H1 (cell line): ENCODE data around the gene RAD9B. TPM values are rescaled to one million over a fixed set of nuclear protein-coding genes. Genes with fewer than 3 reads are reported as not detected.

Experiments
- CTCF ChIA-PET: fragments of 300-600 bp; sonication (Branson Sonifier 250); formaldehyde crosslinking; loops from one replicate; lab custom pipeline; 2021; ENCODE audit not compliant: partially characterized antibody; lab: Charles Lee
- POLR2A ChIA-PET: fragments of 300-600 bp; sonication (Branson Sonifier 250); formaldehyde crosslinking; loops from one replicate; lab custom pipeline; 2021; ENCODE audit warnings: inconsistent platforms; ENCODE audit not compliant: partially characterized antibody; lab: Charles Lee
- DNase-seq, 2 experiments: peaks; one replicate each; pipeline versions ENCODE4 v3.0.0 to v3.0.0-alpha.2; 2010 to 2022; ENCODE audit warnings: low spot score in 2 of 2, low read depth in 1 of 2, mixed read lengths in 1 of 2
- FAIRE-seq: peaks from 2 replicates; lab custom pipeline; 2011; peaks lifted over from hg19 to GRCh38; lab: Jason Lieb, UNC
- H2AFZ ChIP-seq: 2 replicates; pipeline ENCODE4 v1.8.1; 2012; ENCODE audit warnings: low read length, inconsistent platforms
- H2AK5ac ChIP-seq: 2 replicates; pipeline ENCODE4 v1.6.1; 2013; ENCODE audit warnings: low read depth, low read length
- H2BK120ac ChIP-seq: replicated peaks from 2 replicates; pipeline ENCODE3; 2013; ENCODE audit warnings: low read depth, low read length, inconsistent platforms
- H2BK12ac ChIP-seq: 2 replicates; pipeline ENCODE4 v1.6.1; 2013; ENCODE audit warnings: low read depth, low read length
- H2BK15ac ChIP-seq: 2 replicates; pipeline ENCODE4 v1.6.1; 2013; ENCODE audit warnings: low read length
- H2BK20ac ChIP-seq: 2 replicates; pipeline ENCODE4 v1.6.1; 2013; ENCODE audit warnings: low read length
- H2BK5ac ChIP-seq: 2 replicates; pipeline ENCODE4 v1.6.1; 2013; ENCODE audit warnings: low read depth, low read length
- H3K14ac ChIP-seq: 2 replicates; pipeline ENCODE4 v1.6.1; 2013; ENCODE audit warnings: inconsistent platforms; ENCODE audit not compliant: insufficient read length
- H3K18ac ChIP-seq: 2 replicates; pipeline ENCODE4 v1.6.1; 2013; ENCODE audit warnings: low read length; ENCODE audit errors: extremely low read depth
- H3K23ac ChIP-seq: 2 replicates; pipeline ENCODE4 v1.6.1; 2013; ENCODE audit warnings: inconsistent platforms; ENCODE audit not compliant: insufficient read length
- H3K23me2 ChIP-seq: 2 replicates; pipeline ENCODE4 v1.6.1; 2013; ENCODE audit warnings: low read depth, low read length
- H3K27ac ChIP-seq: 2 replicates; pipeline ENCODE4 v1.6.1; 2011; ENCODE audit warnings: low read depth, low read length, inconsistent platforms
- H3K27me3 ChIP-seq, 4 experiments: replicated peaks in 1 of 4; 1 replicate in 1 of 4; 2 replicates in 3 of 4; pipeline versions ENCODE4 v1.6.1 to v1.8.1; 2011 to 2013; ENCODE audit warnings: low read length in 3 of 4, mild to moderate bottlenecking in 3 of 4, inconsistent platforms in 2 of 4, mixed read lengths in 2 of 4, moderate library complexity in 1 of 4; ENCODE audit not compliant: control insufficient read depth in 3 of 4, insufficient read depth in 3 of 4; ENCODE audit errors: extremely low read depth in 1 of 4
- H3K36me3 ChIP-seq, 4 experiments: 2 replicates each; pipeline versions ENCODE4 v1.6.1 to v1.8.1; 2011 to 2013; ENCODE audit warnings: mild to moderate bottlenecking in 4 of 4, low read length in 3 of 4, moderate library complexity in 2 of 4, control low read depth in 1 of 4, inconsistent platforms in 1 of 4; ENCODE audit not compliant: insufficient read depth in 4 of 4, control insufficient read depth in 2 of 4
- H3K4ac ChIP-seq: replicated peaks from 2 replicates; pipeline ENCODE3; 2013; ENCODE audit warnings: low read length, low read depth, mixed read lengths, inconsistent platforms; ENCODE audit not compliant: insufficient read length
- H3K4me1 ChIP-seq, 4 experiments: replicated peaks in 1 of 4; 1 replicate in 1 of 4; 2 replicates in 3 of 4; pipeline versions ENCODE4 v1.6.1 to v1.8.1; 2011 to 2013; ENCODE audit warnings: low read length in 3 of 4, inconsistent platforms in 2 of 4, mixed read lengths in 1 of 4; ENCODE audit not compliant: insufficient read depth in 4 of 4, control insufficient read depth in 3 of 4
- H3K4me2 ChIP-seq, 2 experiments: 2 replicates each; pipeline versions ENCODE4 v1.6.1 to v1.8.1; 2011 to 2013; ENCODE audit warnings: low read depth in 2 of 2, low read length in 2 of 2, control low read depth in 1 of 2, inconsistent platforms in 1 of 2, mild to moderate bottlenecking in 1 of 2; ENCODE audit not compliant: insufficient read depth in 1 of 2
- H3K4me3 ChIP-seq, 4 experiments: fragments of 200-600, 300-600 bp in 1 of 4; sonication (generic), shearing (Covaris generic), sonication (Bioruptor Twin) in 1 of 4; 2 replicates each; pipeline versions ENCODE4 v1.5.1 to v1.8.1; 2011 to 2016; ENCODE audit warnings: low read length in 4 of 4, low read depth in 3 of 4, control low read depth in 2 of 4, inconsistent platforms in 2 of 4, mild to moderate bottlenecking in 2 of 4, mixed read lengths in 1 of 4, moderate library complexity in 1 of 4; ENCODE audit not compliant: insufficient read depth in 2 of 4; ENCODE audit errors: extremely low read depth in 1 of 4
- H3K56ac ChIP-seq: replicated peaks from 2 replicates; pipeline ENCODE3; 2013; ENCODE audit warnings: low read depth, mild to moderate bottlenecking, mixed read lengths, low read length, inconsistent platforms; ENCODE audit not compliant: insufficient read length
- H3K79me1 ChIP-seq: 2 replicates; pipeline ENCODE4 v1.6.1; 2013; ENCODE audit warnings: low read depth, low read length, control low read depth
- H3K79me2 ChIP-seq, 2 experiments: 2 replicates each; pipeline versions ENCODE4 v1.6.1 to v1.8.1; 2012 to 2013; ENCODE audit warnings: low read length in 2 of 2, mild to moderate bottlenecking in 2 of 2, inconsistent platforms in 1 of 2; ENCODE audit not compliant: insufficient read depth in 2 of 2, control insufficient read depth in 1 of 2
- H3K9ac ChIP-seq, 4 experiments: replicated peaks in 1 of 4; 1 replicate in 1 of 4; 2 replicates in 3 of 4; pipeline versions ENCODE4 v1.6.1 to v1.8.1; 2011 to 2013; ENCODE audit warnings: low read depth in 3 of 4, low read length in 3 of 4, control low read depth in 2 of 4, mild to moderate bottlenecking in 2 of 4, moderate library complexity in 2 of 4, inconsistent platforms in 1 of 4; ENCODE audit errors: extremely low read depth in 1 of 4
- H3K9me3 ChIP-seq, 2 experiments: 2 replicates each; pipeline versions ENCODE4 v1.6.1 to v1.8.1; 2012 to 2013; ENCODE audit warnings: mild to moderate bottlenecking in 2 of 2, moderate library complexity in 2 of 2, control low read depth in 1 of 2, inconsistent platforms in 1 of 2, low read depth in 1 of 2, low read length in 1 of 2, mixed read lengths in 1 of 2; ENCODE audit not compliant: insufficient read depth in 2 of 2
- H4K20me1 ChIP-seq, 2 experiments: replicated peaks in 1 of 2; 2 replicates each; pipeline versions ENCODE3 to v1.8.1; 2011 to 2013; ENCODE audit warnings: inconsistent platforms in 2 of 2, low read length in 2 of 2, mild to moderate bottlenecking in 1 of 2; ENCODE audit not compliant: insufficient read depth in 2 of 2, control insufficient read depth in 1 of 2
- H4K5ac ChIP-seq: 2 replicates; pipeline ENCODE4 v1.6.1; 2013; ENCODE audit warnings: low read length, low read depth, mixed read lengths, inconsistent platforms; ENCODE audit not compliant: insufficient read length
- H4K8ac ChIP-seq: 2 replicates; pipeline ENCODE4 v1.8.0; 2013; ENCODE audit warnings: mild to moderate bottlenecking, moderate library complexity, low read length, inconsistent platforms; ENCODE audit not compliant: insufficient read depth; ENCODE audit errors: extremely low read depth
- H4K91ac ChIP-seq: replicated peaks from 2 replicates; pipeline ENCODE3; 2013; ENCODE audit warnings: low read length, mixed read lengths, inconsistent platforms; ENCODE audit not compliant: insufficient read length
- BACH1 ChIP-seq: IDR thresholded peaks from 2 replicates; pipeline ENCODE4 v1.6.1; 2012; ENCODE audit warnings: low read length, improper control_type of control experiment
- BRCA1 ChIP-seq: IDR thresholded peaks from 2 replicates; pipeline ENCODE4 v1.6.1; 2012; ENCODE audit warnings: low read depth, low read length, improper control_type of control experiment
- KDM1A ChIP-seq: fragments of 200-600, 300-600 bp; sonication (generic); IDR thresholded peaks from 2 replicates; pipeline ENCODE4 v1.7.1; 2016; ENCODE audit warnings: mild to moderate bottlenecking, low read length, borderline replicate concordance
- NRF1 ChIP-seq: IDR thresholded peaks from 2 replicates; pipeline ENCODE4 v1.6.1; 2011; ENCODE audit warnings: mild to moderate bottlenecking, low read depth, low read length, improper control_type of control experiment
- POU5F1 ChIP-seq: IDR thresholded peaks from 2 replicates; pipeline ENCODE4 v1.6.1; 2011; ENCODE audit warnings: low read depth, mild to moderate bottlenecking, low read length, moderate library complexity
- RBBP5 ChIP-seq: IDR thresholded peaks from 2 replicates; pipeline ENCODE4 v1.7.1; 2012; ENCODE audit warnings: low read depth, mild to moderate bottlenecking, inconsistent platforms, low read length, moderate library complexity, borderline replicate concordance
- RFX5 ChIP-seq: IDR thresholded peaks from 2 replicates; pipeline ENCODE4 v1.6.1; 2011; ENCODE audit warnings: low read depth, low read length, improper control_type of control experiment, borderline replicate concordance
- SIRT6 ChIP-seq: IDR thresholded peaks from one replicate; pipeline ENCODE4 v1.7.1; 2012; ENCODE audit warnings: low read length, inconsistent platforms
- SIX5 ChIP-seq: IDR thresholded peaks from 2 replicates; pipeline ENCODE4 v1.6.1; 2011; ENCODE audit warnings: mild to moderate bottlenecking, low read depth, low read length
- SP1 ChIP-seq: IDR thresholded peaks from 2 replicates; pipeline ENCODE4 v1.6.1; 2011; ENCODE audit warnings: low read depth, low read length
- TEAD4 ChIP-seq: IDR thresholded peaks from 2 replicates; pipeline ENCODE4 v1.6.1; 2012; ENCODE audit warnings: low read depth, low read length, inconsistent platforms, mixed read lengths
- YY1 ChIP-seq: IDR thresholded peaks from 2 replicates; pipeline ENCODE4 v1.6.1; 2011; ENCODE audit warnings: low read depth, mild to moderate bottlenecking, low read length
- WGBS, 2 experiments: shearing (Covaris generic) in 1 of 2; methylation state at CpG; one replicate each; pipeline versions ENCODE4 v1.1.6 to v1.1.7; 2013 to 2015; ENCODE audit warnings: low lambda C conversion rate in 2 of 2, mixed read lengths in 2 of 2, inconsistent platforms in 1 of 2, low coverage in 1 of 2, missing lambda C conversion rate in 1 of 2; ENCODE audit not compliant: insufficient replicate concordance in 2 of 2, insufficient coverage in 1 of 2, insufficient read length in 1 of 2; ENCODE audit errors: extremely low coverage in 1 of 2, missing lambda C conversion rate in 1 of 2; 5-methylcytosine and 5-hydroxymethylcytosine counted together
- polyA plus RNA-seq, 7 experiments: library from polyadenylated mRNA; depleted of rRNA in 3 of 7; stranded (reverse) in 5 of 7; unstranded in 2 of 7; fragments of >200 nt in 5 of 7; fragments of 200-250 nt in 2 of 7; gene quantifications; 1 replicate in 5 of 7; 2 replicates in 1 of 7; 4 replicates in 1 of 7; pipeline versions ENCODE4 v1.2.1 to v1.2.3, GENCODE V29; 2011 to 2013; ENCODE audit warnings: missing spikeins in 2 of 7, mixed read lengths in 2 of 7
- total RNA-seq: library from RNA; stranded (reverse); fragmentation: NEBNext Ultra II Directional; extraction: Animal tissue kit (Norgen Biotek cat#: 25700); gene quantifications from 2 replicates; pipeline ENCODE4 v1.2.1, GENCODE V29; 2021
- TF ChIP-seq, protein P1 (sequence below): IDR thresholded peaks from 2 replicates; pipeline ENCODE4 v1.6.1; 2011; ENCODE audit warnings: low read depth, mild to moderate bottlenecking, low read length; ENCODE audit not compliant: insufficient read depth

RAD9B gene
- total and polyA plus RNA-seq, 2 of the 8 experiments (the other 6 are each of a cell fraction or from before 2014, with no cell fraction given), result 0.06 TPM; not detected in 1

- no peak overlapping the region for H3K4me2 ChIP-seq
- no peak overlapping the region for H3K9ac ChIP-seq
- peaks cover 0 to 5% (median 2%) of the 10 kb centered on the region in 4 experiments; a peak in 4 of 7 replicates for H3K27me3 ChIP-seq
- ChIA-PET POLR2A (no interaction called here), CTCF (interaction anchor here (0.8 to 9.3 kb wide), 4 partner anchors 58 to 112 kb away, joined by 3 to 117 read pairs (median 4); partner anchors contain the start of gene ARPC3)
- no peak overlapping the region for H2BK20ac ChIP-seq
- no peaks in the 10 kb centered on the region for H3K23me2 ChIP-seq
- H2BK120ac ChIP-seq, result no peak overlapping the region
- no peaks in the 10 kb centered on the region for H3K79me2 ChIP-seq
- no peaks in the 10 kb centered on the region for H4K20me1 ChIP-seq
- 89% methylated on average over 4 of the region's 4 CpGs; no CpG with 5 or more reads in 1 of the 2 experiments for WGBS, 2 experiments
- no peak for FAIRE-seq
- H3K4me3 ChIP-seq, result no peak overlapping the region
- no peak overlapping the region for H3K18ac ChIP-seq
- H2BK15ac ChIP-seq, result no peak overlapping the region
- H3K27ac ChIP-seq, result no peak overlapping the region
- no peaks in the 10 kb centered on the region for H3K4me1 ChIP-seq
- no peak overlapping the region for H2AFZ ChIP-seq
- H4K8ac ChIP-seq, result no peak overlapping the region
- no peak overlapping the region for H3K14ac ChIP-seq
- no peak overlapping the region for H4K91ac ChIP-seq
- H4K5ac ChIP-seq, result no peak overlapping the region
- no peaks in the 10 kb centered on the region for H3K36me3 ChIP-seq
- no peaks in the 10 kb centered on the region for H3K79me1 ChIP-seq
- no peak overlapping the region for H3K4ac ChIP-seq
- no peak overlapping the region for H2BK5ac ChIP-seq
- no peak overlapping the region for H2AK5ac ChIP-seq
- no peak overlapping the region for H3K56ac ChIP-seq
- DNase-seq, result no peak
- H3K23ac ChIP-seq, result no peak overlapping the region
- no peaks in the 10 kb centered on the region for H3K9me3 ChIP-seq
- no peak overlapping the region for H2BK12ac ChIP-seq
- TF ChIP-seq RBBP5 (no peak), KDM1A (no peak), NRF1 (no peak), BACH1 (no peak), SIX5 (no peak), SIRT6 (no peak), TEAD4 (no peak), SP1 (no peak), BRCA1 (no peak), POU5F1 (no peak), RFX5 (no peak), YY1 (no peak)
- TF ChIP-seq, protein P1, sequence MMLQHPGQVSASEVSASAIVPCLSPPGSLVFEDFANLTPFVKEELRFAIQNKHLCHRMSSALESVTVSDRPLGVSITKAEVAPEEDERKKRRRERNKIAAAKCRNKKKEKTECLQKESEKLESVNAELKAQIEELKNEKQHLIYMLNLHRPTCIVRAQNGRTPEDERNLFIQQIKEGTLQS, result no peak
These were observed 6.0 kb downstream of the RAD9B start for GRCh38 chr12:110508071-110508586.
